ENCODE data around the gene KCNQ2. TPM values are rescaled to one million over a fixed set of nuclear protein-coding genes. Genes with fewer than 3 reads are reported as not detected.

Gene KCNQ2
- total and polyA plus RNA-seq, 4 donors: 30.7 to 155 (median 103) TPM

GRCh38 chr20:63503524-63503923, 31.1 kb upstream of the KCNQ2 start:
- Histone ChIP-seq H3K36me3 (ENCODE audit: control insufficient read depth, insufficient read depth, low read length) (no peaks in the 10 kb centered on the region), H3K9me3 (ENCODE audit: control insufficient read depth, insufficient read depth, low read length) (peaks cover 5% of the 10 kb centered on the region), H3K27ac (ENCODE audit: low read depth, low read length) (no peak overlapping the region), H3K4me3 (ENCODE audit: low read depth, low read length) (no peak overlapping the region), H3K4me1 (ENCODE audit: control insufficient read depth, insufficient read depth, low read length) (peaks cover 30% of the 10 kb centered on the region), H3K27me3 (ENCODE audit: control insufficient read depth, insufficient read depth, low read length) (peaks cover 3% of the 10 kb centered on the region)
- WGBS (ENCODE audit: insufficient coverage): 50% methylated on average over 2 of the region's 7 CpGs
- DNase-seq (ENCODE audit: low read depth in 4 of 6, low spot score in 6 of 6): no peak

GRCh38 chr20:63502671-63503172, 30.3 kb upstream of the KCNQ2 start:
- Histone ChIP-seq H3K36me3 (ENCODE audit: control insufficient read depth, insufficient read depth, low read length) (peaks cover 3% of the 10 kb centered on the region), H3K9me3 (ENCODE audit: control insufficient read depth, insufficient read depth, low read length) (peaks cover 5% of the 10 kb centered on the region), H3K27me3 (ENCODE audit: control insufficient read depth, insufficient read depth, low read length) (peaks cover 9% of the 10 kb centered on the region), H3K4me3 (ENCODE audit: low read depth, low read length) (no peak overlapping the region), H3K27ac (ENCODE audit: low read depth, low read length) (no peak overlapping the region), H3K4me1 (ENCODE audit: control insufficient read depth, insufficient read depth, low read length) (peaks cover 36% of the 10 kb centered on the region)
- 32% methylated on average over 15 of the region's 15 CpGs for WGBS (ENCODE audit: insufficient coverage)
- DNase-seq (ENCODE audit: low read depth in 4 of 6, low spot score in 6 of 6): no peak

GRCh38 chr20:63501818-63502670, 29.6 kb upstream of the KCNQ2 start:
- Histone ChIP-seq H3K4me1 (ENCODE audit: control insufficient read depth, insufficient read depth, low read length) (peaks cover 43% of the 10 kb centered on the region), H3K36me3 (ENCODE audit: control insufficient read depth, insufficient read depth, low read length) (peaks cover 10% of the 10 kb centered on the region), H3K4me3 (ENCODE audit: low read depth, low read length) (no peak overlapping the region), H3K27me3 (ENCODE audit: control insufficient read depth, insufficient read depth, low read length) (peaks cover 9% of the 10 kb centered on the region), H3K9me3 (ENCODE audit: control insufficient read depth, insufficient read depth, low read length) (peaks cover 5% of the 10 kb centered on the region), H3K27ac (ENCODE audit: low read depth, low read length) (no peak overlapping the region)
- DNase-seq (ENCODE audit: low read depth in 4 of 6, low spot score in 6 of 6): peak in 3 of 6 donors; percentile 28 to 89 (median 88)
- 15% methylated on average over 22 of the region's 26 CpGs for WGBS (ENCODE audit: insufficient coverage)

GRCh38 chr20:63500902-63501817, 28.7 kb upstream of the KCNQ2 start:
- H3K4me3 ChIP-seq (ENCODE audit: low read depth, low read length): no peak overlapping the region
- no peak overlapping the region for H3K27ac ChIP-seq (ENCODE audit: low read depth, low read length)
- peaks cover 51% of the 10 kb centered on the region for H3K4me1 ChIP-seq (ENCODE audit: control insufficient read depth, insufficient read depth, low read length)
- peaks cover 5% of the 10 kb centered on the region for H3K9me3 ChIP-seq (ENCODE audit: control insufficient read depth, insufficient read depth, low read length)
- WGBS (ENCODE audit: insufficient coverage): 78% methylated on average over 25 of the region's 27 CpGs
- DNase-seq (ENCODE audit: low read depth in 4 of 6, low spot score in 6 of 6): no peak
- peaks cover 15% of the 10 kb centered on the region for H3K27me3 ChIP-seq (ENCODE audit: control insufficient read depth, insufficient read depth, low read length)
- peaks cover 19% of the 10 kb centered on the region for H3K36me3 ChIP-seq (ENCODE audit: control insufficient read depth, insufficient read depth, low read length)

GRCh38 chr20:63500151-63500901, 27.9 kb upstream of the KCNQ2 start:
- 84% methylated on average over 14 of the region's 24 CpGs for WGBS (ENCODE audit: insufficient coverage)
- no peak overlapping the region for H3K4me3 ChIP-seq (ENCODE audit: low read depth, low read length)
- peaks cover 27% of the 10 kb centered on the region for H3K36me3 ChIP-seq (ENCODE audit: control insufficient read depth, insufficient read depth, low read length)
- peaks cover 60% of the 10 kb centered on the region for H3K4me1 ChIP-seq (ENCODE audit: control insufficient read depth, insufficient read depth, low read length)
- DNase-seq (ENCODE audit: low read depth in 4 of 6, low spot score in 6 of 6): no peak
- peaks cover 15% of the 10 kb centered on the region for H3K27me3 ChIP-seq (ENCODE audit: control insufficient read depth, insufficient read depth, low read length)
- peaks cover 3% of the 10 kb centered on the region for H3K9me3 ChIP-seq (ENCODE audit: control insufficient read depth, insufficient read depth, low read length)
- H3K27ac ChIP-seq (ENCODE audit: low read depth, low read length): no peak overlapping the region

GRCh38 chr20:63499338-63499969, 27.0 kb upstream of the KCNQ2 start:
- no peaks in the 10 kb centered on the region for H3K9me3 ChIP-seq (ENCODE audit: control insufficient read depth, insufficient read depth, low read length)
- peak in 2 of 6 donors; percentile 24 to 66 for DNase-seq (ENCODE audit: low read depth in 4 of 6, low spot score in 6 of 6)
- H3K4me3 ChIP-seq (ENCODE audit: low read depth, low read length): peak overlapping the region; percentile 24
- WGBS (ENCODE audit: insufficient coverage): 4% methylated on average over 48 of the region's 48 CpGs
- no peak overlapping the region for H3K27ac ChIP-seq (ENCODE audit: low read depth, low read length)
- H3K4me1 ChIP-seq (ENCODE audit: control insufficient read depth, insufficient read depth, low read length): peaks cover 64% of the 10 kb centered on the region
- peaks cover 36% of the 10 kb centered on the region for H3K36me3 ChIP-seq (ENCODE audit: control insufficient read depth, insufficient read depth, low read length)
- peaks cover 15% of the 10 kb centered on the region for H3K27me3 ChIP-seq (ENCODE audit: control insufficient read depth, insufficient read depth, low read length)

- DNase-seq (ENCODE audit: low read depth in 4 of 6, low spot score in 6 of 6): peak in 4 of 6 donors; percentile 60 to 93 (median 75)
- WGBS (ENCODE audit: insufficient coverage): under 1% methylated on average over 58 of the region's 58 CpGs
- peaks cover 64% of the 10 kb centered on the region for H3K4me1 ChIP-seq (ENCODE audit: control insufficient read depth, insufficient read depth, low read length)
- peak within 1 kb of the TSS; percentile 24 for H3K4me3 ChIP-seq (ENCODE audit: low read depth, low read length)
- H3K9me3 ChIP-seq (ENCODE audit: control insufficient read depth, insufficient read depth, low read length): no peaks in the 10 kb centered on the region
- peaks cover 41% of the 10 kb centered on the region for H3K36me3 ChIP-seq (ENCODE audit: control insufficient read depth, insufficient read depth, low read length)
- no peak within 1 kb of the TSS for H3K27ac ChIP-seq (ENCODE audit: low read depth, low read length)
- peaks cover 15% of the 10 kb centered on the region for H3K27me3 ChIP-seq (ENCODE audit: control insufficient read depth, insufficient read depth, low read length)
These were observed 26.5 kb upstream of the KCNQ2 start, which contains the start of gene EEF1A2 for GRCh38 chr20:63498960-63499337. TSS of gene EEF1A2 (minus strand) at chr20:63499083. CDS start at chr20:63497763, 1,320 bp downstream.

GRCh38 chr20:63497946-63498935, 25.8 kb upstream of the KCNQ2 start:
- Histone ChIP-seq H3K9me3 (ENCODE audit: control insufficient read depth, insufficient read depth, low read length) (no peaks in the 10 kb centered on the region), H3K27ac (ENCODE audit: low read depth, low read length) (no peak overlapping the region), H3K4me1 (ENCODE audit: control insufficient read depth, insufficient read depth, low read length) (peaks cover 64% of the 10 kb centered on the region), H3K4me3 (ENCODE audit: low read depth, low read length) (peak overlapping the region; percentile 21), H3K27me3 (ENCODE audit: control insufficient read depth, insufficient read depth, low read length) (peaks cover 15% of the 10 kb centered on the region), H3K36me3 (ENCODE audit: control insufficient read depth, insufficient read depth, low read length) (peaks cover 48% of the 10 kb centered on the region)
- 6% methylated on average over 50 of the region's 60 CpGs for WGBS (ENCODE audit: insufficient coverage)
- DNase-seq (ENCODE audit: low read depth in 4 of 6, low spot score in 6 of 6): peak in 2 of 6 donors; percentile 31 to 53

Measured in spinal cord (tissue), 10 donors.